ENCODE data around the gene RASSF10.
"Not testable (repeated sequence)": the region's sequence is repeated elsewhere in the genome, so short reads cannot be mapped to it uniquely, and the experiment has no call there.

The RASSF10 gene

GRCh38 chr11:13026722-13027121 is 17.6 kb downstream of the RASSF10 start:
- no peak for DNase-seq (ENCODE audit: low read depth)

GRCh38 chr11:13028322-13028721 is 19.2 kb downstream of the RASSF10 start:
- no peak for DNase-seq (ENCODE audit: low read depth)

- DNase-seq (ENCODE audit: low read depth), result no peak
Observed at GRCh38 chr11:13029872-13030271, 20.8 kb downstream of the RASSF10 start.

DNA sequence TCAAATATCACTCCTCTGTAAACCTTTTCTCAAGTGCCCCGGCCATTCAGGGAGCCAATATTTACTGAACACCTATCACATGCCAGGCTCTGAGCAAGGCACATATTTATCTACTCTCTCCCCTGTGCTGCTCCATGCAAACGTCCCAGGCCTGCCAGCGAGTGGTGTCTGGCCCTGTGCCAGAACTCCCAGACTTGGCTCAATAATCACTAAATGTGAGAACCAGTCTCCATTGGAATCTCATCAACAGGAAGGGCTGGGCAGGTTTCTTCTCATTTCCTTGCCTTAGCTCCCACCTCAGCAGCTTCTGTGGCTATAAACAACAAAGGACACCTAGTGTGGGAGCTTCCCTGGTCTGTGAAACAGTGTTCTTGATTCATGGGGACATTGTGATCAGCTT is 21.7 kb downstream of the RASSF10 start:
- DNase-seq (ENCODE audit: low read depth), result no peak

DNA sequence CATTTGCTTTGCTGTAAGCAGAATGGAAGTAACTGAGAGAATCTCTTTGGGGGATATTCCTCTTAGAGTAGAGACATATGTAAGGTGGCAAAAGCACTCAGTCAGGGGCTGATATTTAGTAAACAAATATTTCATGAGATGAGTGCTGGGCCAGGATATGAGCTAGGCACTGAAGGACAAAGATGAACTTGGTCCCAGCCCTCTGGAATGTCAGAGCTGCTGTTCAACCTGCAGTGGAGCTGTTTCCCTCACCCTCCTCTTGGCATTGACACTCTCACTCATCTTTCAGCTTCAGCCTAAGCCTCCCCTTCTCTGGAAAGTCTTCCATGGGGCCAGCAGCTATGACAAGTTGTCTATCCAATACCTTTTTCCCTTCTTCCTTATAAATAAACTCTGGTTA is 22.2 kb downstream of the RASSF10 start:
- no peak for DNase-seq (ENCODE audit: low read depth)

GRCh38 chr11:13033760-13034533 is 24.8 kb downstream of the RASSF10 start:
- no peak for DNase-seq (ENCODE audit: low read depth)

- no peak for DNase-seq (ENCODE audit: low read depth)
Observed at GRCh38 chr11:13035711-13036110, 26.6 kb downstream of the RASSF10 start.

DNA sequence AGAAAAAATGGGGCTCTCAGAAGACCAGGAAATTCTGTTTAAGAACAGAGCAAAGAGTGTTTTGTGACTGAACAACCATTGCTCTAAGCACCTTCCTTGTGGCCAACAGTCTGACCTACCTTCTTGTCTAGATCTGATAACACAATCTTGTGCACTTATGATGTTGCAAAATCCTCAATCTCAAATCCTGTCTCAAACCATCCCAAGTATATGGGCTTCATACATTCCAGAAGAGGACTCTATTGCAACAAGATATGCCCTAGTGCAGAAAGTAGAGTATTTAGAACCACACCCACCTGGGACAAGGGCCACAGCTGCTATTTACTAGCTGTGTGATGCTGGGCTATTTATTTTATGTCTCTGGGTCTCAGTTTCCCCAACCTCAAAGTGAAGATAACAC is 27.1 kb downstream of the RASSF10 start:
- DNase-seq (ENCODE audit: low read depth), result no peak

DNA sequence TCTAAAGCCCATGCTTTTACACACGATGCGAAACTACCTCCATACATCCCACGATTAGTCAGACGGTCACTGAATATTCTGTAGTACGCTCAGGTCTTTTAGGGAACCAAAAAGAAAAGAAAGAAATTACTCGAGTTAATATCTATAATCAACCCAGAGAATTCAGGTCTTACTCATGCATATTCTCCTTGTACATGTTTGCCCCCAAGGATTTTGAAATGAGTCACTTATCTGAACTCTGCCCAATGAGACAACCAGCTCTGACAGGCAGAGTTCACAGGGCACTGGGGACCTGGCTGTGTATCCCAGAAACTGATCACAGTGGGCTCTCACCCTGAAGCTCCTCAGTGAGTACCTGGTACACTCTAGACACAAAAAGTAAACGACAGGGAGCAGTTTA is 29.2 kb downstream of the RASSF10 start:
- no peak for DNase-seq (ENCODE audit: low read depth)

GRCh38 chr11:13039126-13039525 is 30.0 kb downstream of the RASSF10 start:
- no peak for DNase-seq (ENCODE audit: low read depth)

DNA sequence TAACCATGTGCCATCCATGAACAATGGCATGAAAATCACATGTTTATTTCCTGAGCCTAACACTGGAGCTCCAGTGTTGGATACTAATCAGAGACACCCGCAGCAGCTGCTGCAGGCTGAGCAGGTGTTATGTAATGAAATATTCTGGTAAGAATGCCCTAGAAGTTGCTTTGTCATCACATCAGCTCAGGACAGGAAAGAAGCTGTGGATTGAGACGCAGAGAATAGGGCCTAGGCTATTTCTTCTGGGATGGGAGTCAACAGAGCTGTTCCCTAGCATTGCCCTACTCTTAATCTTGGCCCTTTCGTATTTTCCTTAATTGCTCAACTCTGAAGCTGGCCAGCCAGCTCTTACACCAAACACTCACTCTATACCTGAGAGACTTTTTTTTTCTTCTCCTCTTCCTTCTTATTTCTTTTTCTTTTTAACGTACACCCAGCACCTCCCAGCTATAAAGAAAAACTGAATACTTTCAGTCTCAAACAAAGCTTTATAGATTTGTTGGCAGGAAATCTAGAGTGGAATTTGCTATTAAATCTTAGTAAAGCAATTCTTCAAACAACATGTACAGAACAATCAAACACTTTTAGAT is 31.9 kb downstream of the RASSF10 start:
- DNase-seq (ENCODE audit: low read depth), result no peak

DNA sequence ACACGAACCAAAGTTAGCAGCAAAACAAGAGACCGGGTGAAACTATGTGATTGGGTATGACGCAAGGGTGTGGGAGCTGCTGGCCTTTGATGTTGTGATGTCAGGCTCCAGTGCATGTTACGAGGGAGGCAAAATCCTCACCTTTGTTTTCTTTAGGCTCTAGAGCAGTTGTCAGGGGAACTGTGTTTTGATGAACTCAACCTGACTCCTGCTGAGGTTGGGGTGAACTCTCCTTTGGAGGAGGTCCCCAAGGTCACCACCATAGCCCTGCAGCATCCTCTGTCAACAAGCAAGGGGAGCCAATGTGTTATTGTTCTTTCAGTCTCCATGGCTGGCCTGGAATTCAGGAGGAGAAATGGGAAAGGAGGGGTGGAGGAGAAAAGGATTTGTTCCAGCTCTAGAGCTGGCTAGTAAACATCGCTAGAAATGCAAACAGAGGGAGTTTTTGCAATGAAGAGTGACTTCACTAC is 33.8 kb downstream of the RASSF10 start:
- no peak for DNase-seq (ENCODE audit: low read depth)

DNA sequence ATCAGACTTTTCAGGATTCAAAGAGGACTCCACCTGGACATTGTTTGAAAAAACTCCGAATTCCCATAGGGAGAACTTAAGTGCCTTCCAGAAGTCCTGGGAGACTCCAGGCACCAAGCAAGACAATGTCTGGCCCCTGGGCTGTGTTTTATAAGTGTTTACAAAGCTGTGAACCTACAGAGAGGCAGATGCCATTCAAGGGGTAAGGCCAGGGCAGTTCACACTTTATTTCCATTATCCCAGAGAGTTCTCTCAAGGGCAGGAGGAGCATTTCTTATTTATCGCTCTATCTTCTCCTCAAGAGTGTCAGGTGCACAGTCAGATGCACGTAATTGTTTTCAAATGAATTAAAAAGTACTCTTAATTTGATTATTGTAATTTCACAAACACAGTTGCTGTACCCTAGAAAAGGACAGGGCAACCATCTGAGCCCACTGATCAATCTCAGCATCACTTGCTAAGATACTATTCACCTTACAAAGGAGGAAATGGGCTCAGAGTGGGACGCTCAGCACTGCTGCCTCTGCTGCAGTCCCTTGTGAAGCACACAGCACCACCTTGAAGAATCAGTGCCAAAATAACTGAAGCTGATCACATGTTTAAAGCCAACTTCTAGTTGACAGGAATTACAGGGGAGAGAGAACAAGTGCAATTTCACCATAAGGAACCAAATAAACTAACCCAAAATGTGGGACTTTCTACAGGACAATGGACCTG is 35.0 kb downstream of the RASSF10 start:
- DNase-seq (ENCODE audit: low read depth), result no peak

DNA sequence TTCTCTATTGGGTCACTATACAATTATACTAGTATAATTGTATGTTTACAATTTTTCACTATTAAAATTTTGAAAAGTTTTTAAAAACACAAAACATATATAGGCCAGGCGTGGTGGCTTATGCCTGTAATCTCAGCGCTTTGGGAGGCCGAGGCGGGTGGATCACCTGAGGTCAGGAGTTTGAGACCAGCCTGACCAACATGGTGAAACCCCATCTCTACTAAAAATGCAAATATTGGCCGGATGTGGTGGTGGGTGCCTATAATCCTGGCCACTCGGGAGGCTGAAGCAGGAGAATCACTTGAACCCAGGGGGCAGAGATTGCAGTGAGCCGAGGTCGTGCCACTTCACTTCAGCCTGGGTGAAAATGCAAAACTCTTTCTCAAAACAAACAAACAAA is 36.0 kb downstream of the RASSF10 start:
- DNase-seq (ENCODE audit: low read depth), result not testable (repeated sequence)

DNA sequence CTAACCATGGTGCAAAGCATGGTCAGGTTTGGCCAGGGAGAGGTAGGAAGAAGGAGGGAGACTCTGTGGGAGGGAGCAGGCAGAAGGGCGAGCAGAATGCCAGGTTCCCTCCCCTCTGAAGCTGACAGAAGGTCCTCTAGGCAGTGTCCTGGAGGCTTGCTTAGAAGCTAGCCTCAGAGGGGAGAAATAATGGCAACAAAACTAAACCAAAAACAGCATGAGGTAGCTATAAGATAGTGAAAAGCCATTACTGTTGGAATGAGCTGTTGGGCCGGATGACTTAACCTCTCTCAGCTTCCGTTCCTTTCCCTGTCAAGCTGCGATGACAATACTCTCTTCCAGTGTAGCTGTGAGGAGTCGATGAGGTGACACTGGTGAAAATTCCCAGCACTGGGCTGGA is 36.6 kb downstream of the RASSF10 start:
- no peak for DNase-seq (ENCODE audit: low read depth)

GRCh38 chr11:13046637-13047570 is 37.8 kb downstream of the RASSF10 start:
- no peak for DNase-seq (ENCODE audit: low read depth)

DNA sequence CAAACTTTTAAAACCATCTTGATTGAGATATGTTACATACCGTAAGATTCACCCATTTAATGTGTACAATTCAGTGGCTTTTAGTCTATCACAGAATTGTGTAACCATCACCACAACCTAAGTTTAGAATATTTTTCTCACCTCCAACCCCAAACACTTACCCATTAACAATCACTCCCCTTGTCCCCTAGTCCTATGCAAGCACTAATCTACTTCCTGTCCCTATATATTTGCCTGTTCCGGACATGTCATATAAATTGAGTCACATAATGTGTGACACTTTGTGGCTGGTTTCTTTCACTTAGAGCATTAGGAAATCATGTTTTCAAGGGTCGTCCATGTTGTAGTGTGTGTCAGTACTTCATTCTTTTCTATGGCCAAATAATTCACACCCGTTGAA is 38.8 kb downstream of the RASSF10 start:
- DNase-seq (ENCODE audit: low read depth), result no peak

- no peak for DNase-seq (ENCODE audit: low read depth)
Observed at GRCh38 chr11:13051257-13051656, 42.1 kb downstream of the RASSF10 start.

DNA sequence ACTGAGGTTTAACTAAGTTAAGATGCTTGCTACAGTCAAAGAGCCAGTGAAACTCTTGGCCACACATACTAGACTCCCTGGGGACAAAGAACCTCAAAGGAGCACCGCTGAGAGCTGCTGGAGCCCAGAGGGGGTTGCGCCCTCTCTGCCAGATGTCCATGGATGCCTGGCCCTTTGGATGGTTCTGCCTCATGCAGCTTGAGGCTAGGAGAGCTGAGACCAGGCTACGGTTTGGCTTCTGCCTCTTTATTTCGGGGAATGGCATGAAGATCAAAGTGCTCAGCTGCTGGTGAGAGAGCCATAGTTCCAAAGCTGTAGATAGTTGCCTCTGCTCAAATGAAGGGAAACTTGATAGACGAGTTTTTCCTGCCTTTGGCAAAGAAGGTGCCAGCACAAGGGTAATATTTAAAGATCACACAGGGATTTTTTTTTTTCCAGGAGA is 43.0 kb downstream of the RASSF10 start:
- no peak for DNase-seq (ENCODE audit: low read depth)

- no peak for DNase-seq (ENCODE audit: low read depth)
Observed at GRCh38 chr11:13053255-13053917, 44.3 kb downstream of the RASSF10 start.

- no peak for DNase-seq (ENCODE audit: low read depth)
Observed at GRCh38 chr11:13054278-13054677, 45.2 kb downstream of the RASSF10 start.
